ENCODE measurements around the gene LPAR2.
"Not testable (repeated sequence)": the region's sequence is repeated elsewhere in the genome, so short reads cannot be mapped to it uniquely, and the experiment has no call there.

Gene LPAR2

DNA sequence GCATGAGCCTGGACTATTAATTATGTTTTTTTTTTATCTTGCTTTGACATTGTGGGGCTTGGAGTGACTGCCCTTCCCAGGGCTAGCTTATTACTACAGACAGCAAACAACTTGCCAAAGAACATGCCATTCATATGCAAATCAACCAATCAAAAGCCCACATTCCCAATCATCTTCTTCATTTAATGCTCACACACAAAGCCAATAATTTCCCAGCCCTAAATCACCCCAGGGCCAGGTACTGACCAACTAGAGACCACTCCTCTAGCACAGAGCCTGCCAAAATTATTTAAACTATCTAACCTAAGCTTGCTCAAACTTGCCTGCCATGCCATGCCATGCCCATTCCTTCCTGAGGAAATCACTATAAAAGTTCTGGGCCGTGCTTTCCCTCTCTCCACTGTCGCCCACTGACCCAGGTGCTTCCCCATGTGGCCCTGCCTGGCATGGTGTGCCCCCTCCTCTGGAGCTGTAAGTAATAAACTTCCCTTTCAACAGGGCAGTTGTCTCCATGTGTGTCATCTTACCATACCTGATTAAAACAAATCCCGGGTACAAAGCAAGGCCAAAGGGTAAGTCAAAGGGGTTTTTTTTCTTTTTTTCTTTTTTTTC lies 25.2 kb downstream of the LPAR2 start:
- DNase-seq (ENCODE audit: extremely low read depth, insufficient read length) = no peak

DNA sequence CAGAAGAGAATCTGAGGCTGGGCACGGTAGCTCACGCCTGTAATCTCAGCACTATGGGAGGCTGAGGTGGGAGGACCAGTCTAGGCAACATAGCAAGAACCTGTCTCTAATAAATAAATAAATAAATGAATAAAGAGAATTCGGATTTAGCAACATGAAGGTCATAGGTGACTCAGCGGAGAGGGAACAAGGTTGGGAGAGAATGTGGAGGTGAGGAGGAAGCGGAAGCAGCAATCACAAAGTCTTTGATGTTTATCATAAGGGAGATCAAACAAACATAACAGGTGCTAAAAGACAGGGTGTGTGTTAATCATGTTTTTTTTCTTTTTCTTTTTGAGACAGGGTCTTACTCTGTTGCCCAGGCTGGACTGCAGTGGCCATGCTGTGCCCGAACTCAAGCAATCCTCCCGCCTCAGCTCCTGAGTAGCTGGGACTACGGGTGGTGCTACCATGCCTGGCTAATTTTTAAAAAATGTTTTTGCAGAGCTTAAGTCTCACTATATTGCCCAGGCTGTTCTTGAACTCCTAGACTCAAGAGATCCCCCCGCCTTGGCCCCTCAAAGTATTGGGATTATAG lies 25.8 kb downstream of the LPAR2 start:
- TF ChIP-seq, protein P1, sequence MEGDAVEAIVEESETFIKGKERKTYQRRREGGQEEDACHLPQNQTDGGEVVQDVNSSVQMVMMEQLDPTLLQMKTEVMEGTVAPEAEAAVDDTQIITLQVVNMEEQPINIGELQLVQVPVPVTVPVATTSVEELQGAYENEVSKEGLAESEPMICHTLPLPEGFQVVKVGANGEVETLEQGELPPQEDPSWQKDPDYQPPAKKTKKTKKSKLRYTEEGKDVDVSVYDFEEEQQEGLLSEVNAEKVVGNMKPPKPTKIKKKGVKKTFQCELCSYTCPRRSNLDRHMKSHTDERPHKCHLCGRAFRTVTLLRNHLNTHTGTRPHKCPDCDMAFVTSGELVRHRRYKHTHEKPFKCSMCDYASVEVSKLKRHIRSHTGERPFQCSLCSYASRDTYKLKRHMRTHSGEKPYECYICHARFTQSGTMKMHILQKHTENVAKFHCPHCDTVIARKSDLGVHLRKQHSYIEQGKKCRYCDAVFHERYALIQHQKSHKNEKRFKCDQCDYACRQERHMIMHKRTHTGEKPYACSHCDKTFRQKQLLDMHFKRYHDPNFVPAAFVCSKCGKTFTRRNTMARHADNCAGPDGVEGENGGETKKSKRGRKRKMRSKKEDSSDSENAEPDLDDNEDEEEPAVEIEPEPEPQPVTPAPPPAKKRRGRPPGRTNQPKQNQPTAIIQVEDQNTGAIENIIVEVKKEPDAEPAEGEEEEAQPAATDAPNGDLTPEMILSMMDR (IDR thresholded peaks at IDR 0.05; ENCODE audit: insufficient read depth, low read length, poor library complexity, severe bottlenecking) = no peak
- Histone ChIP-seq H3K4me3 (replicated peaks; ENCODE audit: low read depth, low read length) (no peak overlapping the region), H3K27me3 (replicated peaks; ENCODE audit: control insufficient read depth, insufficient read depth, low read length) (no peaks in the 10 kb centered on the region), H3K36me3 (ENCODE audit: control insufficient read depth, insufficient read depth, low read length) (no peaks in the 10 kb centered on the region; the same call in 1 of the 2 replicates)
- DNase-seq (ENCODE audit: extremely low read depth, insufficient read length) = no peak

More for the DNA sequence above, 25.2 kb downstream of the LPAR2 start:
- TF ChIP-seq, protein P1 (IDR thresholded peaks at IDR 0.05; ENCODE audit: insufficient read depth, low read length, poor library complexity, severe bottlenecking) = no peak
- no peaks in the 10 kb centered on the region for H3K27me3 ChIP-seq (replicated peaks; ENCODE audit: control insufficient read depth, insufficient read depth, low read length)
- no peak overlapping the region for H3K4me3 ChIP-seq (replicated peaks; ENCODE audit: low read depth, low read length)
- no peaks in the 10 kb centered on the region; the same call in 1 of the 2 replicates for H3K36me3 ChIP-seq (ENCODE audit: control insufficient read depth, insufficient read depth, low read length)

DNA sequence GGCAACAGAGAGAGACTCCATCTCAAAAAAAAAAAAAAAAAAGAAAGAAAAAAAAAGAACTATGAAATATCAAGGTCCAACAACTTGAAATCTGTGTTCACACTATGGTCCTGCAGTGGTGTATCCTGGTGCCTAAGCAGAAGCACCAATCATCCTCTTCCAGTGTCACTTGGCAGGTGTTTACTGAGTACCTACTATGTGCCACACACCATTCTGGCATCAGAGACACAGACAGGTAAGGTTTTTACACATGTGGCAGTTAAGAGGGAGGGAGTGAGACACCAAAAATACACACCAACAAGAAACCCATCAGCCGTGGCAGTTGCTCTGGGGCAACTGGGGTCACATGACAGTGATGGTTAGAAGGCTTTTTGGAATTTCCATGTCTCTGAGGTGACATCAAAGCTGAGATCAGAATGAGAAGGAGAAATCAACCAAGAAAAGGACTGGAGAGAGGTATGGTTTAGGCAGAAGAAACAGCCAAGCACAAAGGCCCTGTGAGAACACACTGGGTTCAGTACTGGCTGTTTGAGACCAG lies 27.2 kb downstream of the LPAR2 start:
- no peaks in the 10 kb centered on the region for H3K27me3 ChIP-seq (replicated peaks; ENCODE audit: control insufficient read depth, insufficient read depth, low read length)
- DNase-seq (ENCODE audit: extremely low read depth, insufficient read length) = peak; percentile 37
- TF ChIP-seq, protein P1 (IDR thresholded peaks at IDR 0.05; ENCODE audit: insufficient read depth, low read length, poor library complexity, severe bottlenecking) = no peak
- H3K4me3 ChIP-seq (replicated peaks; ENCODE audit: low read depth, low read length) = no peak overlapping the region
- H3K36me3 ChIP-seq (ENCODE audit: control insufficient read depth, insufficient read depth, low read length) = no peaks in the 10 kb centered on the region; the same call in 1 of the 2 replicates

DNA sequence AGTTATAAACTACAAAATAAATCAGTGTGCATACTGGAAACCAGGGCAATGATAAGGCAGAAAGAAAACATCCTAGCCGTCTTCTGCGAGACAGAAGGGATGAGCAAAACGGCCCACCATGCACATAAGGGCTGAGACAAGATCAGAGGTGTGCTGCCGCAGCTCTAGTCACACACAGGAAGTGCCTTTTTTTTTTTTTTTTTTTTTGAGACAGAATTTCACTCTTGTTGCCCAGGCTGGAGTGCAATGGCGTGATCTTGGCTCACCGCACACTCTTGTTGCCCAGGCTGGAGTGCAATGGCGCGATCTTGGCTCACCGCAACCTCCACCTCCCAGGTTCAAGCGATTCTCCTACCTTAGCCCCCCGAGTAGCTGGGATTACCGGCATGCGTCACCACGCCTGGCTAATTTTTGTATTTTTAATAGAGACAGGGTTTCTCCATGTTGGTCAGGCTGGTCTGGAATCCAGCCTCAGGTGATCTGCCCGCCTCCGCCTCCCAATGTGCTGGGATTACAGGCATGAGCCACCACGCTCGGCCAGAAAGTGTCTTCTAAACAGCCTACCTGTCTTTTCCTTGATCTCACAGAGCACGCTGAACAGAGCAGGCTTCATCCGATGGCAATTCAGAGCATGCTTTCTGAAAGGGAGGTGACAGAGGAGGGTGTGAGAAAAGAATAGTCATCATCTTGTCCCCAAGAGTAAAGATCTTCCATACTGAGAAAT lies 29.1 kb downstream of the LPAR2 start:
- not testable (repeated sequence) for H3K36me3 ChIP-seq (ENCODE audit: control insufficient read depth, insufficient read depth, low read length); H3K4me3 ChIP-seq (replicated peaks; ENCODE audit: low read depth, low read length); H3K27me3 ChIP-seq (replicated peaks; ENCODE audit: control insufficient read depth, insufficient read depth, low read length)
- peak; percentile 57 for DNase-seq (ENCODE audit: extremely low read depth, insufficient read length)

DNA sequence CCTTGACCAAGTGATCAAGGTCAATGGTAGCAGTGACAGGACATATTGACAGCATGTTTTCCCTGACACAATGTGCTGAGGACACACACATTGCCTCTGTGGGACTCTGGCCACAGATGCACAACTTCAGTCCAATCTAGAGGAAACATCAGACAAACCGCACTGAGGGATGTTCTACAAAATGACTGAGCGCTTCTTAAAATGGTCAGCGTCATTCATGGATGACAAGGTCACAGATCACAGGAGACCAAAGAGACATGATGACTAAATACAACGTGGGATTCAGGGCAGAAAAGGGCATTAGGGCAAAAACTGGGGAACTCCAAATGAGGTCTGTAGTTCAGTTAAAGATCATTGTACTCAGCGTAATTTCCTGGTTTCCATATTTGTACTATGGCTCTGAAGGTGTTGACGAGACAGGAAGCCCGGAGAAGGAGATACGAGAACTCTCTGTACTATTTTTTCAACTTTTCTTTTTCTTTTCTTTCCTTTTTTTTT lies 30.2 kb downstream of the LPAR2 start:
- DNase-seq (ENCODE audit: extremely low read depth, insufficient read length) = peak; percentile 80
- no peak overlapping the region for H3K4me3 ChIP-seq (replicated peaks; ENCODE audit: low read depth, low read length)
- H3K36me3 ChIP-seq (ENCODE audit: control insufficient read depth, insufficient read depth, low read length) = peaks cover 5% of the 10 kb centered on the region
- no peaks in the 10 kb centered on the region for H3K27me3 ChIP-seq (replicated peaks; ENCODE audit: control insufficient read depth, insufficient read depth, low read length)
- TF ChIP-seq, protein P1 (IDR thresholded peaks at IDR 0.05; ENCODE audit: insufficient read depth, low read length, poor library complexity, severe bottlenecking) = no peak

All from GM06990 (cell line).